ENCODE measurements around the gene COX5A. TPM values are rescaled to one million over a fixed set of nuclear protein-coding genes. Genes with fewer than 3 reads are reported as not detected.

Gene COX5A
- total RNA-seq, 1 experiment from 2014 or later: 307 TPM

- TF ChIP-seq EZH2 (IDR thresholded peaks at IDR 0.05) (no peak), POLR2AphosphoS5 (IDR thresholded peaks at IDR 0.05; ENCODE audit: low read depth, low read length) (no peak), CEBPB (IDR thresholded peaks at IDR 0.05; ENCODE audit: low read depth) (no peak), MAX (IDR thresholded peaks at IDR 0.05) (no peak), CTCF (IDR thresholded peaks at IDR 0.05 in 2 of 3, conservative IDR thresholded peaks at IDR 0.05 in 1 of 3; ENCODE audit: borderline replicate concordance in 1 of 3, insufficient read depth in 1 of 3, low read depth in 2 of 3, low read length in 2 of 3) (no peak)
These were observed 23.2 kb upstream of the COX5A start (continued) for GRCh38 chr15:74960995-74961588.

GRCh38 chr15:74960286-74960685, 22.4 kb upstream of the COX5A start:
- H3K27ac ChIP-seq (ENCODE audit: low read depth, low read length): no peak overlapping the region
- ChIA-PET POLR2A (interaction anchor here (0.8 kb wide), 1 partner anchor 10 kb away, joined by 3 read pairs; no protein-coding TSS in a partner anchor), CTCF (interaction anchor here (1.0 to 3.0 kb wide), 3 partner anchors 9 to 244 kb away, joined by 3 to 10 read pairs (median 4); no protein-coding TSS in a partner anchor)

More at GRCh38 chr15:74960286-74960685, 22.4 kb upstream of the COX5A start:
- no peaks in the 10 kb centered on the region for H3K9me3 ChIP-seq (ENCODE audit: control insufficient read depth in 1 of 2, insufficient read depth in 1 of 2, low read depth in 1 of 2, low read length in 2 of 2)
- no peak overlapping the region for H3K4me2 ChIP-seq (ENCODE audit: low read length)
- ATAC-seq: no peak
- no peaks in the 10 kb centered on the region for H3K27me3 ChIP-seq (ENCODE audit: insufficient read depth, low read length)
- no TSS peak for BruUV-seq (replicated peaks)
- intact Hi-C loops (cut with micrococcal nuclease): no loop called here
- no peaks in the 10 kb centered on the region for H3K9me2 ChIP-seq (ENCODE audit: insufficient read depth)
- H3K9ac ChIP-seq (ENCODE audit: low read length): no peak overlapping the region
- DNase-seq (ENCODE audit: low read depth, low spot score): no peak
- H3K4me3 ChIP-seq (replicated peaks in 1 of 2; ENCODE audit: low read depth in 1 of 2, low read length in 2 of 2): no peak overlapping the region
- TF ChIP-seq, protein P1, sequence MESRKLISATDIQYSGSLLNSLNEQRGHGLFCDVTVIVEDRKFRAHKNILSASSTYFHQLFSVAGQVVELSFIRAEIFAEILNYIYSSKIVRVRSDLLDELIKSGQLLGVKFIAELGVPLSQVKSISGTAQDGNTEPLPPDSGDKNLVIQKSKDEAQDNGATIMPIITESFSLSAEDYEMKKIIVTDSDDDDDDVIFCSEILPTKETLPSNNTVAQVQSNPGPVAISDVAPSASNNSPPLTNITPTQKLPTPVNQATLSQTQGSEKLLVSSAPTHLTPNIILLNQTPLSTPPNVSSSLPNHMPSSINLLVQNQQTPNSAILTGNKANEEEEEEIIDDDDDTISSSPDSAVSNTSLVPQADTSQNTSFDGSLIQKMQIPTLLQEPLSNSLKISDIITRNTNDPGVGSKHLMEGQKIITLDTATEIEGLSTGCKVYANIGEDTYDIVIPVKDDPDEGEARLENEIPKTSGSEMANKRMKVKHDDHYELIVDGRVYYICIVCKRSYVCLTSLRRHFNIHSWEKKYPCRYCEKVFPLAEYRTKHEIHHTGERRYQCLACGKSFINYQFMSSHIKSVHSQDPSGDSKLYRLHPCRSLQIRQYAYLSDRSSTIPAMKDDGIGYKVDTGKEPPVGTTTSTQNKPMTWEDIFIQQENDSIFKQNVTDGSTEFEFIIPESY (IDR thresholded peaks at IDR 0.05; ENCODE audit: extremely low read depth, insufficient replicate concordance, low read length): no peak
- TF ChIP-seq JUND (IDR thresholded peaks at IDR 0.05) (no peak), MAX (IDR thresholded peaks at IDR 0.05) (no peak), SRF (IDR thresholded peaks at IDR 0.05; ENCODE audit: low read depth) (no peak), SP1 (IDR thresholded peaks at IDR 0.05; ENCODE audit: low read depth) (no peak), CBX3 (IDR thresholded peaks at IDR 0.05; ENCODE audit: low read depth) (no peak), POLR2AphosphoS5 (IDR thresholded peaks at IDR 0.05; ENCODE audit: low read depth, low read length) (no peak), SIN3A (IDR thresholded peaks at IDR 0.05; ENCODE audit: low read depth) (no peak), EZH2 (IDR thresholded peaks at IDR 0.05) (no peak), CTCF (IDR thresholded peaks at IDR 0.05 in 2 of 3, conservative IDR thresholded peaks at IDR 0.05 in 1 of 3; ENCODE audit: borderline replicate concordance in 1 of 3, insufficient read depth in 1 of 3, low read depth in 2 of 3, low read length in 2 of 3) (no peak), FOSL1 (IDR thresholded peaks at IDR 0.05; ENCODE audit: low read depth) (no peak), CEBPB (IDR thresholded peaks at IDR 0.05; ENCODE audit: low read depth) (no peak), RAD21 (IDR thresholded peaks at IDR 0.05; ENCODE audit: low read depth) (no peak), ELF1 (IDR thresholded peaks at IDR 0.05; ENCODE audit: borderline replicate concordance, low read depth) (no peak)
- TF ChIP-seq, protein P2, sequence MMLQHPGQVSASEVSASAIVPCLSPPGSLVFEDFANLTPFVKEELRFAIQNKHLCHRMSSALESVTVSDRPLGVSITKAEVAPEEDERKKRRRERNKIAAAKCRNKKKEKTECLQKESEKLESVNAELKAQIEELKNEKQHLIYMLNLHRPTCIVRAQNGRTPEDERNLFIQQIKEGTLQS (IDR thresholded peaks at IDR 0.05): no peak
- RAD21 ChIA-PET (ENCODE audit: low non-redundant PET in 1 of 2, low total read pairs in 2 of 2, uncharacterized antibody in 2 of 2, unreplicated experiment in 2 of 2): no interaction called here
- H3K36me3 ChIP-seq (ENCODE audit: control insufficient read depth in 1 of 2, insufficient read depth in 2 of 2, low read length in 2 of 2): no peaks in the 10 kb centered on the region
- peaks cover 17 to 50% of the 10 kb centered on the region in 2 experiments for H3K4me1 ChIP-seq (ENCODE audit: control insufficient read depth in 1 of 2, insufficient read depth in 2 of 2, low read length in 2 of 2)
- H3K79me2 ChIP-seq (ENCODE audit: insufficient read depth, low read length): no peaks in the 10 kb centered on the region; the same call in 1 of the 2 replicates
- H4K20me1 ChIP-seq (ENCODE audit: insufficient read depth): no peaks in the 10 kb centered on the region
- H2AFZ ChIP-seq (ENCODE audit: low read depth, low read length, poor library complexity, severe bottlenecking): no peak overlapping the region
